RWPE2 (cell line): ENCODE results near the gene ARGLU1.

Source experiments
- ATAC-seq: fragments of 200-7000 bp; cut with Tn5 transposase; 3 replicates; pipeline ENCODE4 v1.9.1; 2021; ENCODE audit warnings: low read depth
- DNase-seq: peaks from one replicate; pipeline ENCODE4 v3.0.0-alpha.2; 2020; ENCODE audit warnings: low spot score
- H3K27ac ChIP-seq: fragments of 450-650 bp; 2 replicates; pipeline ENCODE4 v1.5.1; 2017; ENCODE audit warnings: mild to moderate bottlenecking; ENCODE audit not compliant: poor library complexity, severe bottlenecking
- H3K27me3 ChIP-seq: fragments of 250-450 bp; sonication (Bioruptor Pico); 2 replicates; pipeline ENCODE4 v1.5.1; 2021; ENCODE audit warnings: mild to moderate bottlenecking, moderate library complexity; ENCODE audit not compliant: insufficient read depth, poor library complexity, severe bottlenecking
- H3K36me3 ChIP-seq: fragments of 250-450 bp; sonication (Bioruptor Pico); 2 replicates; pipeline ENCODE4 v1.5.1; 2020; ENCODE audit warnings: low read depth, mild to moderate bottlenecking, moderate library complexity
- H3K4me1 ChIP-seq: fragments of 250-450 bp; sonication (Bioruptor Pico); 2 replicates; pipeline ENCODE4 v1.5.1; 2021; ENCODE audit warnings: mild to moderate bottlenecking, moderate library complexity; ENCODE audit not compliant: insufficient read depth, poor library complexity, severe bottlenecking
- H3K4me3 ChIP-seq: fragments of 250-450 bp; sonication (Bioruptor Pico); 2 replicates; pipeline ENCODE4 v1.5.1; 2021; ENCODE audit warnings: mild to moderate bottlenecking, moderate library complexity; ENCODE audit not compliant: severe bottlenecking
- H3K9me3 ChIP-seq: fragments of 250-450 bp; sonication (Bioruptor Pico); 2 replicates; pipeline ENCODE4 v1.5.1; 2021; ENCODE audit warnings: mild to moderate bottlenecking, moderate library complexity; ENCODE audit not compliant: severe bottlenecking
- CTCF ChIP-seq: fragments of 450-650 bp; IDR thresholded peaks from one replicate; pipeline ENCODE4 v1.5.1; 2017; ENCODE audit warnings: mild to moderate bottlenecking, moderate library complexity; ENCODE audit not compliant: poor library complexity, severe bottlenecking

ARGLU1 gene

GRCh38 chr13:106569233-106570095 is 1.5 kb upstream of the ARGLU1 start:
- no peak overlapping the region for H3K27ac ChIP-seq
- no peak for TF ChIP-seq CTCF
- no peak overlapping the region for H3K4me3 ChIP-seq

GRCh38 chr13:106568299-106569003 is 514 bp upstream of the ARGLU1 start:
- Histone ChIP-seq H3K4me1 (peaks cover 17% of the 10 kb centered on the region), H3K27ac (peak overlapping the region; percentile 73), H3K4me3 (peak overlapping the region; percentile 85), H3K27me3 (no peaks in the 10 kb centered on the region), H3K36me3 (no peaks in the 10 kb centered on the region; the same call in 1 of the 2 replicates), H3K9me3 (no peaks in the 10 kb centered on the region)
- ATAC-seq: no peak
- no peak for DNase-seq
- TF ChIP-seq CTCF: no peak

More at GRCh38 chr13:106569233-106570095, 1.5 kb upstream of the ARGLU1 start:
- DNase-seq (no peak), ATAC-seq (no peak)
- no peaks in the 10 kb centered on the region for H3K27me3 ChIP-seq
- H3K36me3 ChIP-seq: no peaks in the 10 kb centered on the region
- H3K4me1 ChIP-seq: peaks cover 17% of the 10 kb centered on the region
- H3K9me3 ChIP-seq: no peaks in the 10 kb centered on the region

- peak overlapping the region; percentile 73 for H3K27ac ChIP-seq
- TF ChIP-seq CTCF: no peak
- ATAC-seq: peak; percentile 48
- no peaks in the 10 kb centered on the region; the same call in 1 of the 2 replicates for H3K36me3 ChIP-seq
- H3K27me3 ChIP-seq: no peaks in the 10 kb centered on the region
- peak; percentile 60 for DNase-seq
- H3K9me3 ChIP-seq: no peaks in the 10 kb centered on the region
- H3K4me1 ChIP-seq: peaks cover 17% of the 10 kb centered on the region
- peak overlapping the region; percentile 85 for H3K4me3 ChIP-seq
These were observed 1.1 kb downstream of the ARGLU1 start for GRCh38 chr13:106566641-106567473.

- H3K9me3 ChIP-seq: no peaks in the 10 kb centered on the region
- H3K36me3 ChIP-seq: peaks cover 1% of the 10 kb centered on the region
- no peak overlapping the region for H3K27ac ChIP-seq
- peaks cover 17% of the 10 kb centered on the region for H3K4me1 ChIP-seq
- H3K27me3 ChIP-seq: no peaks in the 10 kb centered on the region
- no peak for ATAC-seq
- no peak for DNase-seq
- H3K4me3 ChIP-seq: no peak overlapping the region
- no peak for TF ChIP-seq CTCF
These were observed 2.7 kb downstream of the ARGLU1 start for GRCh38 chr13:106565127-106565775.
